ENCODE measurements around the gene CC2D1A.
A peak's percentile ranks its signal among the peaks of the same experiment; 100 is the strongest.
"Not testable (repeated sequence)": the region's sequence is repeated elsewhere in the genome, so short reads cannot be mapped to it uniquely, and the experiment has no call there.

CC2D1A gene

DNA sequence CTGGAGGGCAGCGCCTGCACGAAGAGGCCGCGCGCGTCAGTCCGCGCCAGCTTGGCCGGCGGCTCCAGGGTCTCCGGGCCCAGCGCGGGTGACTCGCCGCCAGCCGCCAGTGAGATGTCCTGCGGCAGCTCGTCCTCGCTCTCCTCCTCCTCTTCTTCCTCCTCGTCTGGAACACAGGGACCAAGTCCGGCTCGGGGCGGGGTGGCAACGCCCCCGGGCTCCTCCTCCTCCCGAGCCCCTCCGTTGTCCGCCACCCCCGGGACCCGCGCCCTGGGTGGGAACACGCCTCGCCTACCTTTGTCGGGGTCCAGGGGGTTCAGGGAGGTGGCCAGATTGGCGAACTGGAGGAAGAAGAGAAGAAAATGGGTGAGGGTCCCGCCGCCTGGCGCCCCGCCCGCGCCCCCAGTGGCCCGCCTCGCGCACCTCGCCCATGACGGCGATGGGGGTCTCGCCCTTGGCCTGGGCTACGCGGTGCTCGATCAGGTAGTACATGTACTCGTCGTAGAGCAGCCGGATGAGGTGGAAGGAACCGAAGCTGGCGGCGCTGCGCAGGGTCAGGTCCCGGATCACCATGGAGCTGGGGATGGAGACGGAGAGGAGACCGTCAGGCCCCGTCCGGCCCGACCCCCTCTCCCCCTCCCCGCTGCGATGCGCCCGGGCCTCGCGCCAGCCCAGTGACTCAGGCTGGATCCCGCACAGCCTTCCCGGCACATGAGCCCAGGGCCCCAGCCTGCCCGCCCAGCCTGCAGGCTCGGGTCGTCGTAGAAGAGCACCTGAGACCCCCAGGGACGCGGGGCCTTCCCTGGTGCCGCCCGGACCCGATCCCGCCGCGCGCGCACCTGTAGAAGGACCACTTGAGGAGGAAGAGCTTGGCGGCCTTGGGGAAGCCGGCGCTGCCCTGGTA is 57.0 kb downstream of the CC2D1A start:
- peak; percentile 35 for DNase-seq (ENCODE audit: low read depth)

- no peak for DNase-seq (ENCODE audit: low read depth)
These were observed 57.7 kb downstream of the CC2D1A start for GRCh38 chr19:13963603-13964105.

GRCh38 chr19:13964776-13965175 is 58.8 kb downstream of the CC2D1A start:
- peak; percentile 80 for DNase-seq (ENCODE audit: low read depth)

- DNase-seq (ENCODE audit: low read depth), result no peak
These were observed 59.4 kb downstream of the CC2D1A start for GRCh38 chr19:13965377-13965896.

- DNase-seq (ENCODE audit: low read depth), result no peak
These were observed 60.1 kb downstream of the CC2D1A start for GRCh38 chr19:13965926-13966683.

GRCh38 chr19:13966684-13967128 is 60.7 kb downstream of the CC2D1A start:
- no peak for DNase-seq (ENCODE audit: low read depth)

DNA sequence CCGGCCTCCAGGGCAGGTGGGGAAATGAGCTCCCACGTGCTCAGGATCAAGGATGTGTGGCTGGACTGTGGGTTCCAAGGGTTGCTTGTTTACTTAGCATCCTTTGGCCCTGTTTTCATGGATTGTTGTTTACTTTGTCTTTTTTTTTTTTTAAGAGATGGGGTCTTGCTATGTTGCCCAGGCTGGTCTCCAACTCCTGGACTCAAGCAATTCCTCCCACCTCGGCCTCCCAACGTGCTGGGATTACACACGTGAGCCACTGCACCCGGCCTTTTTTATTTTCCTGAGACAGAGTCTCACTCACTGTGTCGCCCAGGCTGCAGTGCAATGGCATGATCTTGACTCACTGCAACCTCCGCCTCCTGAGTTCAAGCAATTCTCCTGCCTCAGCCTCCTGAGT is 61.2 kb downstream of the CC2D1A start:
- DNase-seq (ENCODE audit: low read depth), result not testable (repeated sequence)

DNA sequence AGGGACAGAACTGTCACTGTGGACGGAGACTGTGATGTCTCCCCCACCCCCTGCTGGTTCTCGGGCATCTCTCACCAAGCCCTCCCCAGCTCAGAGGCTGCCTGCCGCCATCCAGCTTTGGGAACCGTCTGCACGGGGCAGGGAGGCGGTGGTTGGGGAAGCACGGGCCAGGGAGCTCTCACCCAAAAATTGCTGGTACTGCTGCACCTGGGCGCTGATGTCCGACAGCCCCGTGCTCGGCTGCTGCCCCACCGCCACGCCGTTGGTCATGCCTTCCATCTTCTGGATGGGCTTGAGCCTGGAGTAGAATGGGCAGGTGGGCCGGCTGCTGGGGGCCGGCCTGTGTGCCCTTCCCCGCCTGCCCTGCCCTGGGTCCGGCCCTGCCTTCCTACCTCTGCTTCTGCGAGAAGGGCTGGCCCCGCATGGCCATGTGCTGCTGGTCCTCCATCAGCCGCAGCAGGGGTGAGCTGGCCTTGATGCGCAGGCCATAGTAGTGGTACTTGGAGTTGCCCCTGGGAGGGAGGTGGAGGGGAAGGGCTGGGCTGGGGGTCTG is 62.5 kb downstream of the CC2D1A start:
- DNase-seq (ENCODE audit: low read depth), result no peak

GRCh38 chr19:13968999-13969398 is 63.0 kb downstream of the CC2D1A start:
- no peak for DNase-seq (ENCODE audit: low read depth)

GRCh38 chr19:13969897-13970296 is 63.9 kb downstream of the CC2D1A start:
- DNase-seq (ENCODE audit: low read depth), result no peak

DNA sequence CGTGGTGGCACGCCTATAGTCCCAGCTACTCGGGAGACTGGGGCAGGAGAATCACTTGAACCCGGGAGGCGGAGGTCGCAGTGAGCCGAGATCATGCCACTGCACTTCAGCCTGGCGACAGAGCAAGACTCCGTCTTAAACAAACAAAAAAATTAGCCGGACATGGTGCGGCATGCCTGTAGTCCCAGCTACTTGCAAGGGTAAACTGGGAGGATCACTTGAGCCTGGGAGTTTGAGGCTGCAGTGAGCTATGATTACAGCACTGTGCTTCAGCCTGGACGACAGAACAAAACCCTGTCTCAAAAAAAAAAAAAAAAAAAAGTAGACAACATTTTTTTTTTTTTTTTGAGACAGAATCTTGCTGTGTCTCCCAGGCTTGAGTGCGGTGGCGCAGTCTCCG is 65.9 kb downstream of the CC2D1A start:
- DNase-seq (ENCODE audit: low read depth), result not testable (repeated sequence)

DNA sequence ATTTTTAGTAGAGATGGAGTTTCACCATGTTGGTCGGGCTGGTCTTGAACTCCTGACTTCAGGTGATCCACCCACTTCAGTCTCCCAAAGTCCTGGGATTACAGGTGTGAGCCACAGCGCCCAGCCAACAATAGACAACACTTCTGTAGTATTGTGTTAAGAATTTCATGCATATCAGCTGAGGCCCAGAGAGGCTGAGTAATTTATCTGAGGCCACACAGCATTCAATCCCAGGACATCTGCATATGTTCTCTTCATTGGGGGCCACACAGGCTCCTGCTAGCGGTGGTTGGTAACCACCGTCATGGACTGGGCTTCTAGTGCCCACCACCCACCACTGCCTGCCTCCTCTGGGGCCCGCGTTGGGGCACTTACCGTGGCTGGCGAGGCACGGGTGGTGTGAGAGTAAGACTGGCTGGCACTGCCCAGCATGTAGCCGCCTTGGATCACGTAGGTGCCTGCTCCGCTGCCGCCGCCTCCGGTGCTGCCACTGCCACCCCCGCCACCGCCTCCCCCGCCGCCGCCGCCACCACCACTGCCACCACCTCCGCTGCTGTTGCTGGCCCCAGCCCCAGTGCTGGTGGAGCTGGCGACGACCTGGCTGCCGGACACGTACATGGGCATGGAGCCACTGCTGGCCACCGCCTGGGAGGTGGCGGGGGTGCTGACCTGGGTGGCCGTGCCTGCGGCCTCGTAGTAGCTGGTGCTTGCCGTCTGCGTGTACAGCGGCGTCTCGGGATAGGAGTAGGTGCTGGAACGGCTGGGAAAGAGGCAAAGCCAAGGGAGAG is 66.6 kb downstream of the CC2D1A start:
- no peak for DNase-seq (ENCODE audit: low read depth)

GRCh38 chr19:13973479-13973878 is 67.5 kb downstream of the CC2D1A start:
- not testable (repeated sequence) for DNase-seq (ENCODE audit: low read depth)

DNA sequence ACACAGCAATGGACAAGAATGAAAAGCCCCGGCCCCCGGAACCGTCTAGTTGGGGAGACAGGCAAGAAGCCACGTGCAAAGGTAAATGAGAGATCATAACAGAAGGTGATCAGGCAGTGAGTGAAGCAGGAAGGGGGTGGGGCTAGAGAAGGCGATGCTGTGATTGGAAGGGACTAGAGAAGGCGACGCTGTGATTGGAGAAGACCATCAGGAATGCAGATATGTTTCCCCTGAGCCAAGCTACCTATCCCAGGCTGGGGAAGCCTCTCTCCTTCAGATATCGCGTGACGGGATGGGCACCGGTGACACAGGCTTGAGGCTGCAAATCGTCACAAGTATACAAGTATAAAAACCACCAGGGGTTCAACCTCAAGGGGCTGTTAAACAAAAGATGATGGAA is 68.1 kb downstream of the CC2D1A start:
- peak; percentile 24 for DNase-seq (ENCODE audit: low read depth)

DNA sequence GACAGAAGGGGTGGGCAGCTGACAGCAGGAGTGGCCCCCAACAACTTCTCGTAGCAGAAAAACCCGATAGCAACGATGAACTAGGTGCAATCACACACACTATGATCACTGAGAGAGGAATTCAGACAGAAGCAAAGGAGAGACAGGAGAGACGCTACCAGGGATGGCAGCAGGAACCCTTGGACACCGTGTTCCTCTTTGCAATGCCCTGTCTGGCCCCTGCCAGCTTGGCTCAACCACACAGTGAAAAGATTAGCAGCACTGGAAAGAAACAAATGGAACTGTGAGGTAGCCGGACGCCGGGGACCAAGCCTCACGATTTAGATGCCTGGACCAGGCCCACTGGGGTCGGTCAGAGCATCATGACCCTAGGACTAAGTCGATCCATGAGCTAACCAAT is 69.9 kb downstream of the CC2D1A start:
- no peak for DNase-seq (ENCODE audit: low read depth)

DNA sequence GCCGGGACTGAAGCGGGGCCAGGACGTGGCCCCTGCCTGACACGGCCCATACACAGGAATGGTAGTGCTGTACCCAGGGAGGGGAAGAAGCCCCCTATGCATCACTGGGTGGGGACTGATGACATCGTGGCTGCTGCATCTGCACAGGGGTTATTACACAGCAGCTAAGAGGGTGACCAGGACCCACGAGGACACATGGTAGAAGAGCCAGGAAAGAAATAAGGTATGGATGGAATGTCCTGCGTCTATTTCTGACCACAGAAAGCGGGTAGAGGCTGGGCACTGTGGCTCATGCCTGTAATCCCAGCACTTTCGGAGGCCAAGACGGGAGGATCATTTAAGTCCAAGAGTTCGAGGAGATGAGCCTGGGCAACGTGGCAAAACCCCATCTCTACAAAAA is 70.4 kb downstream of the CC2D1A start:
- DNase-seq (ENCODE audit: low read depth), result peak; percentile 45

DNA sequence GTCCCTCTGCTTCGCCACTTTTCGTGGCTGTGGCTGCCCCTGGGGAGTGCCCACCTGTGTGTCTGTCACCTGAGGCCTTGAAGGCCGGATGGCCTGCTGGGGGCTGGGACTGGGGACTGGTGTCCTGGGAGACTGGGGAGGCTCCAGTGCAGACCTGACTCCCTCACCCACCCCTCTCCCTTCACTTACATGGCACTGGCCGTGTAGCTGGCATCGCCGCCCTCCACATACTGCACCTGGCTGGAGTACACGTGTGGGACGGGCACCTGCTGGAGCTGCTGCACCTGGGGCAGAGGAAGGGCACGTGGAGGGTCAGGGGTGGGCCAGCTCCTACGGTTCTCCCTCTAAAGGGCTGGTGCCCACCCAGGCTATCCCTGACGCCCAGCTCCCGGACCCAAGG is 71.8 kb downstream of the CC2D1A start:
- no peak for DNase-seq (ENCODE audit: low read depth)

GRCh38 chr19:13978351-13979243 is 72.6 kb downstream of the CC2D1A start:
- DNase-seq (ENCODE audit: low read depth), result peak; percentile 42

GRCh38 chr19:13979244-13979615 is 73.2 kb downstream of the CC2D1A start:
- no peak for DNase-seq (ENCODE audit: low read depth)

DNA sequence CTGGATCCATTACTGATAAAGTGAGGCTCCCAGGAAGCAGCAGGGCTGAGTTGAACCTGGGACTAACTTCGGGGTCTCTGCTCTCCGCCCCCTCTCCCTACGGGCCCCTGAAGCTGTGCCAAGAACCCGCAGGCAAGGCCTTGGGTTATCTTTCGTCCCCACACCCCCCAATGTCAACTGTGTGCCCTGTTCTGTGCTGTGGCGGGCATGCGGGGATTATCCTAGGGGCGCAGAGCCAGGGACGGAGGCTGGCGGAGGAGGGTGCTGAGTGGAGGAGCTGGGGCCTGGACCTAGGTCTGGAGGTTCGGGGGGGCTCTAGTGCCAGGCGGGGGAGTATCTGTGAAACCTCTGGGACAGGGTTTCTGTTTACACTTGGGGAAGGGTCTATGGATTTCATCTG is 73.7 kb downstream of the CC2D1A start:
- DNase-seq (ENCODE audit: low read depth), result no peak

- DNase-seq (ENCODE audit: low read depth), result no peak
These were observed 74.3 kb downstream of the CC2D1A start for GRCh38 chr19:13980340-13980739.

Data from EH (cell line).